ENCODE measurements around the gene AGTRAP. TPM values are rescaled to one million over a fixed set of nuclear protein-coding genes. Genes with fewer than 3 reads are reported as not detected.

Gene AGTRAP
- total RNA-seq, 1 donor from 2014 or later = 38.6 TPM

- no peak overlapping the region for H3K4me3 Mint-ChIP-seq
- no peak for DNase-seq (ENCODE audit: extremely low spot score, unreplicated experiment)
- no peak for TF ChIP-seq CTCF (conservative IDR thresholded peaks at IDR 0.05)
- H3K9me3 Mint-ChIP-seq = no peaks in the 10 kb centered on the region
- no peak overlapping the region for H3K27ac Mint-ChIP-seq
- peaks cover 22% of the 10 kb centered on the region for H3K4me1 Mint-ChIP-seq (ENCODE audit: unreplicated experiment)
- H3K27me3 Mint-ChIP-seq = peaks cover 10% of the 10 kb centered on the region
- no peaks in the 10 kb centered on the region for H3K36me3 Mint-ChIP-seq
Measured at GRCh38 chr1:11704194-11704529, 31.8 kb upstream of the AGTRAP start.

GRCh38 chr1:11704691-11705475, 31.1 kb upstream of the AGTRAP start:
- H3K27me3 Mint-ChIP-seq = peaks cover 10% of the 10 kb centered on the region
- no peaks in the 10 kb centered on the region for H3K9me3 Mint-ChIP-seq
- no peak for TF ChIP-seq CTCF (conservative IDR thresholded peaks at IDR 0.05)
- no peak overlapping the region for H3K27ac Mint-ChIP-seq
- no peak overlapping the region for H3K4me3 Mint-ChIP-seq
- no peaks in the 10 kb centered on the region for H3K36me3 Mint-ChIP-seq
- DNase-seq (ENCODE audit: extremely low spot score, unreplicated experiment) = no peak
- peaks cover 21% of the 10 kb centered on the region for H3K4me1 Mint-ChIP-seq (ENCODE audit: unreplicated experiment)

GRCh38 chr1:11705596-11705995, 30.3 kb upstream of the AGTRAP start:
- no peak overlapping the region for H3K4me3 Mint-ChIP-seq
- no peak for DNase-seq (ENCODE audit: extremely low spot score, unreplicated experiment)
- no peaks in the 10 kb centered on the region for H3K36me3 Mint-ChIP-seq
- H3K4me1 Mint-ChIP-seq (ENCODE audit: unreplicated experiment) = peaks cover 21% of the 10 kb centered on the region
- no peaks in the 10 kb centered on the region for H3K9me3 Mint-ChIP-seq
- no peak overlapping the region for H3K27ac Mint-ChIP-seq
- TF ChIP-seq CTCF (conservative IDR thresholded peaks at IDR 0.05) = no peak
- peaks cover 10% of the 10 kb centered on the region for H3K27me3 Mint-ChIP-seq

GRCh38 chr1:11706292-11706691, 29.6 kb upstream of the AGTRAP start:
- Mint-ChIP-seq H3K4me3 (no peak overlapping the region), H3K4me1 (ENCODE audit: unreplicated experiment) (peaks cover 16% of the 10 kb centered on the region), H3K27ac (no peak overlapping the region), H3K9me3 (no peaks in the 10 kb centered on the region), H3K36me3 (no peaks in the 10 kb centered on the region), H3K27me3 (peaks cover 10% of the 10 kb centered on the region)
- no peak for TF ChIP-seq CTCF (conservative IDR thresholded peaks at IDR 0.05)
- no peak for DNase-seq (ENCODE audit: extremely low spot score, unreplicated experiment)

- H3K4me3 Mint-ChIP-seq = no peak overlapping the region
- peaks cover 10% of the 10 kb centered on the region for H3K27me3 Mint-ChIP-seq
- no peaks in the 10 kb centered on the region for H3K9me3 Mint-ChIP-seq
- no peak for DNase-seq (ENCODE audit: extremely low spot score, unreplicated experiment)
- no peak overlapping the region for H3K27ac Mint-ChIP-seq
- H3K4me1 Mint-ChIP-seq (ENCODE audit: unreplicated experiment) = peaks cover 14% of the 10 kb centered on the region
- no peak for TF ChIP-seq CTCF (conservative IDR thresholded peaks at IDR 0.05)
- no peaks in the 10 kb centered on the region for H3K36me3 Mint-ChIP-seq
Measured at GRCh38 chr1:11707621-11708276, 28.2 kb upstream of the AGTRAP start.

Measured in type B pancreatic cell (in vitro differentiated cells).